Measurements from ENCODE around the gene AP3S2.

Gene AP3S2

DNA sequence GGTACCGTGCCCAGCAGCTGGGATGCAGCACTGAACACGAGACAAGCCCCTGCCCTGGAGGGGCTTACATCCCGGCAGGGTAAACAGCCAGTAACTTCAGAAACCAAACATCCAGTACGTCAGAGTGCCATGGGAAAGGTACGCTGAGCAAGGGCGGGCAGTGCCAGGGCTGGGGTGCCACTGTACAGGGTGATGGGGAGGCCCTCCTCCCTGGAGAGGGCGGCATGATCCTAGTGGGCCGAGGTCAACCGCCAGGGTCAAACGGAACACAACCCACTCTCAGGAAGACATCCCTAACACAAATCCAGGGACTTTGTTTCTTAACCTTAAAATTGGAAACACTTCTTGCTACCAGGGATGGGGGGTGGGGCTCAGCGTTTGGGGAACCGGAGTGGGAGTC is 63.2 kb downstream of the AP3S2 start:
- DNase-seq, result no peak

DNA sequence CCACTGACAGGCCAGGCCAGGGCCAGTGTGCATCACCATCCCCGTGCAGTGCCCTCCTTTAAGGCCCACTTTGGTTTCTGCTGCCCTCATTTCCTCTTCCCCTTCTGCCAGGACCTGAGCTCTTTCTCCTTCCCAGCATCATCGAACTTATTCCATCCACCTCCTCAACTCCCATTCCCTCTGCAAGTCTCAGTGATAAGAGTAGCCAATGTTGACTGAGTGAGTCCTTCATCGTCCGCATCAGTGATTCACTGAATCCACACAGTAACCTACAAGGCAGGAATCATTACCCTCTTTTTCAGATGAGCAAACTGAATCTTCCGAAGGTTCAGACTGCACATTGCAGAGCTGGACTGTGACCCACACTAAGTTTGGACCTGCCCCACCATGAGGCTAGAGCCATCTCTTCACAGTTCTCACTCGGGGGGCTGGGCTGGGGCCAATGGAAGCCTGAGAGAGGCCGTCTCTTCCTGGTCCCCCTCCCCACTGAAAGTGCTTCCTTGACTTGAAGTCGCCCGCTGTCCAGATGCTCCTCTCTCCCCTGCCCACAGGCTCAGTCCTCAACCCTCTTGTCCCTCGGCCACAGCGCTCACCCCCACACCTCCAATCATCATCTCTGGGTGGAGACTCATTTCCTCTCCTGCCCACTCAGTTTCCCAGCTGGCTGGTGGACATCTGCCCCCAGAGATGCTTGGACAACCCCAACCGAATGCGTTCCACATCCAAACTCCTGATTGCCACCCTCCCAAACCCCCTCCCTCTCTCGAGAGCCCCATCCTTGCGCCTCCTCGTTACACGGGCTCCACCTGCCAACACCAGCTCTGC is 64.0 kb downstream of the AP3S2 start:
- DNase-seq, result no peak

DNA sequence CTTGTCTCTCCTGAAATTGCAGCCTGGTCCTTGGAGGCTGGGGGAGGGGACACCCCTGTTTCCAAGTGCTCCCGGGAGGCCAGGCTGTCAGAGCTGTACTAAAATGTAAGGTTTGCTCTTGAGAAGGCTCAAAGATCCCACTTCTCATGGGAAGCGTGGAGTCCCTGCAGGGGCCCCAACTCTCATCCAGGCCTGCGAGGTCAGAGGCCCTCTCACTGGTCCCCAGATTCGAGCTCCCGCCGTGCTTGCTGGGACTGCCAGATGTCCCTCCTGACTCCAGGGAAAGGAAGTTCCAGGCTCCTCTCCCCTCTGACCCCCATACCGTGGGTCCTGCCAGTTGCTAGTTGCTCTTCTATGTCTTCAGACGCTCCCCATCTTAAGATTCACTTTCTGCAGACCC is 64.6 kb downstream of the AP3S2 start:
- no peak for DNase-seq

DNA sequence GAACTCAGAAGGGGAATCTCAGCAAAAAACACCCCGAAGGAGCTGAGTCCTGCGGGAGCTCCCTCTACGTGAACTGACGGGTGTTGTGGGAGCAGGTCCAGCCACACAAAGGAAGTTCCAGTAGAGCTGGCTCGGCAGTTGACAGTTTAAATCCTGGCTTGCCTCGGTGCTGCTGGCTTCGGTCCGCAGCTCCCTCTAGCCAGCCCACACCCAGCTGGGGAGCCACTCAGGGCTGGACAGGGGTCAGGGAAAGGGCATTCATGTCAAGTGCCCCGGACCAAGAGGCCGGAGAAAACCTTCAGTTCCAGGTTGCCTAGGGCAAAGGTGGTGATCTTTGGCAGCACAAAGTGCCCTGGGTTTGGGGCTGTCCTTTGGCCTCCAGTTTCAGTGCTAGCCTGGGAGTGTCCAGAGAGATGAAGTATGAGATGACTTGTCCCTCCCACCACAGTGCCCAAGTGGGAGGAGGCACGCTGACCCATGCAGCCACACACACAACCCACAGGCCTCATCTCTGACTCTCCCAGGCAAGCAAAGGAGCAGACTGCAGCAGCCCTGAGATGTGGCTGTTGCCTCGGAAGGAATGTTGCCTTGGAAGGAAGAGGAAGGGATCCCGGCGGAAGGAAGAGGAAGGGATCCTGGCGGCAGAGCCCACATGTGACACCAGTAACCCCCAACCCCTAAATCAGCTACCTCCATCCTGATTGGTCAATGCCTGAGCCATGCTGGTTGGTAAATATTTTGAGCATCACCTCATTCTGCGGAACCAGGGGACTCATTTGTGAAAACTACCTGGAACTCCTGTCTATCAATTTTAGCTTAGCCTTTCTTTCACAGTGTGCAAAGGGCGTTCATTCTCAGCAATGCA is 65.3 kb downstream of the AP3S2 start:
- no peak for DNase-seq

DNA sequence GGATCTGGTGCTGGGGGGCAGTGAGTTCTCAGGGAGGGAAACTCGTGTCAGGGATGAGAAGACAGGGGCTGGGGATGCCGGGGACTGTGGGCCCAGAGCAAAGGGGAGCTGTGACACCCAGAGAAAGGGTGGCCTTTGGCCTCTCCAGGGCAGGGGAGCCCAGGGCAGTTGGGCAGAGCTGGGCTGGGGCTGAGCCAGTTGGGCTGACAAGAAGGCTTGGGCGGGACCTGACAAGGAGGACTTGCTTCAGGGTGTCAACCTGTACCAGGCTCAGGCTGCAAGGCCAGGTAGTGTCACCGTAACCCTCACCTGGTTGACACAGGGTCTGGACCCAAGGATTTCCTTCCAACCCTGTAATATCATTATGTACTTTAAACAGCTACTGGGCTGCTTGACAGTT is 66.0 kb downstream of the AP3S2 start:
- no peak for DNase-seq

DNA sequence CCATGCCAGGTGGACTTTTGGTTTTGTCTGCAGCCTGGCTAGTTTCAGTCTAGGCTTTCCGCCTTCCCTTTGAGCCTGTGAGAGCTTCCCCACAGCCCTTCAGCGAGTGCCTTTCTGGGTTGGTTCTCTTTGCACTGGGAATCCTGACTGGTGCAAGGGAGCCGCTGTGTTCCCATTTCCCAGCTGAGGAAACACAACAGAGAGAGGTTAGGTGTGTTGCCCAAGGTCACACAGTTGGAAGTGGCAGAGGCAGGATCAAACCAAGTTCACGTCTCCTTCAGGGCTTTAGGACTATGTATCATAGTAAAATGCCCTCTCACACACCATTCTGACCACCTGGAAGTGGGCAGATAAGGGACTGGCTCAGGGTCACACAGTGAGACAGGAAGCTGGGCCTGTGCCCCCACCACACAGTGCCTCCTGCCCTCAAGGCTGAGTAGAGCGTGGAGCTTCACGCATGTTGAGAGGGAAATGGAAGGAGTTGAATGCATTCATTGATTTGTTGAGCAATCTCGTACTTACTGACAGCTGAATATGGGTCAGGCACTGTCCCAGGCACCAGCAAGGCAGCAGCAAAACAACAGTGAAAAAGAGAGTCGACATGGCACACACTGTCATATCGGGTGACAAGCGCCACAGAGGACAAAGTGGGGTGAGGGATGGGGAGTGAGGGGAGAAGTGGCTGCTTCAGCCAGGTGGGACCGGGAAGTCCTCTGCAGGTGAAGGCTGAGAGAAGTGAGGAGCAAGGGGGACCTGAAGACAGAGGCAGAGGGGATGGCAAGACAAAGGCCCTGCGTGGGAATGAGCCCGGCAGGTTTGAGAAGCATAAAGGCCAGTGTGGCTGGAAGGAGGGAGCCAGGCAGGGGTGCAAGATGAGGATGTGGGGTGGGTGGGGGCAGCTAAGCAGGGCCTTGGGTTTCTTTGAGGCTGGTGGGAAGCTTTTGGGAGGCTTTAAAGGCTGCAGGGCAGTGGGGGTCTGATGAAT is 66.8 kb downstream of the AP3S2 start:
- DNase-seq, result no peak

DNA sequence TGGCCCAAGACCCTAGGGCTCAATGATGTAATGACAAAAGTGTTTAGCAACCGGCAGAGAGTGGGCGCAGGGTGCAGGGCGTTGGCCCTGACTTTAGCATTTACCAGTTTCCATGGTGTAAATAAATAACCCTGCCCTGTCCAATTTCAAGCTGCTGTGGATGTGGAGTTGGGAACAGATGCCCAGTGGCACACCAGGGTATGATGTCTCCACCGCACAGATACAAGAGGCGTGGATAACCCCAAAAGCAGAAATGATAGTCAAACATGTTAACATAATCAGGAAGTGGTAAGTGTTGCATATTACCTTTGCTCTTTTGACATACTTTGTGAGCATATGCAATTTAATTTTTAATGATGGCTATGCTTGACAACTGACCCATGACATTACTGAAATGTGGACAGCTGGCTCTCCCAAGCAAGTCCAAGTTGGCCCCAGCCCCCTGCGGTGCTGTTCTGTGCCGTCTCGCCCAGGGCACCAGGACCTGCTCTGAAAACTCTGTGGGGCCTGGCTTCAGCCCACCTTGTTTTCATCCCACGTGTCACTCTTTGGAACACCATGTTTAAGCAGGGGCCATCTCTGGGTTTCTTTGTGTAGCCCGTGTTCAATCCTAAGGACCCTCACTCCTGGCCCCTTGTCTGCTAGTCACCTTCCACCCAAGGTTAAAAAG is 68.4 kb downstream of the AP3S2 start:
- DNase-seq, result peak; percentile 92 to 93

DNA sequence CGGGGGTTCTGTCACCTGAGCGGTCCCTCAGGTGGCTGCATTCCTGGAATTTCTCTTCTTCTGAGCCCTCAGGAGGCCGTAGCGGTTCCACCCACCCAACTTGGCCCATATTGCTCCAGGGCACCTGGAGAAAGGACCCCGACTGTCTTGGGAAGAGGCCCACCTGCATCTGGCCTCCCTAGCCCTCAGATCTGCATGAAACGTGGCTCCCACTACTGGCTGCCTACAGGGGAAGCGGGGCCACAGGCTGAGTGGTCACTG is 69.3 kb downstream of the AP3S2 start:
- DNase-seq, result no peak

DNA sequence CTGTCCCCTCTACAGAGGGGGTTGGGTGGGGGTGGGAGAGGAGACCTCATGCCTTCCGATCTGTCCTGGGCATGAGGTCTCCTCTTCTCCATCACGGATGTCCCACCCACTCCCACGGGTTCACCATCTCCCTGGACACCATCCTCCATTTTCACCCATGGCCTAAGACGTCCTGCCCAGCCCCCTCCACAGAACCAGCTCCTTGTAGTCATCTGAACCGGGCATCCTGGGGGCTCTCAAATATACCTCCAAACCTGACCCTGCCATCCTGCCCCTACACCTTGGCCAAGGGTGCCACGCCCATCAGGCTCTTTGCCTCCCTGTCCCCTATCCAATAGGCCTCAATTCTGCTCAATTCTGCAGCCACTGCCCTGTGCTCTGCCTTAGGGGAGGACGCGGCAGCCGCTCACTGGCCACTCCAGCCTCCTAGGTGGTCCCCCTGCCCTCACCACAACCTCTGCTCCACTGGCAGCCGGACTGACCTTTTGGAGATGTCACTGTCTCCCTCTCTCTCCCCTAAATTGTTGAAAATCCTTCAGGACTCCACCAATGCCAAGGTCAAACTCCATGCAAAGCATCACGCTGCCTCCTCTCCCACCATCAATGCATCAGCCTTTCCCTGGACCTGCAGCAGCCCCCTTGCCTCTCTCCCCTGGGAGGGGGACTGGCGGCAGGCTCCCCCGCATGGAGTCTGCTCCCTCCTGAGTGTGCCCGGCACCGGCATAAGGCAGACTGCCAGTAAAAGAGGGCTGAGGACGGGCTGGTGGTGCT is 69.8 kb downstream of the AP3S2 start:
- DNase-seq, result no peak

DNA sequence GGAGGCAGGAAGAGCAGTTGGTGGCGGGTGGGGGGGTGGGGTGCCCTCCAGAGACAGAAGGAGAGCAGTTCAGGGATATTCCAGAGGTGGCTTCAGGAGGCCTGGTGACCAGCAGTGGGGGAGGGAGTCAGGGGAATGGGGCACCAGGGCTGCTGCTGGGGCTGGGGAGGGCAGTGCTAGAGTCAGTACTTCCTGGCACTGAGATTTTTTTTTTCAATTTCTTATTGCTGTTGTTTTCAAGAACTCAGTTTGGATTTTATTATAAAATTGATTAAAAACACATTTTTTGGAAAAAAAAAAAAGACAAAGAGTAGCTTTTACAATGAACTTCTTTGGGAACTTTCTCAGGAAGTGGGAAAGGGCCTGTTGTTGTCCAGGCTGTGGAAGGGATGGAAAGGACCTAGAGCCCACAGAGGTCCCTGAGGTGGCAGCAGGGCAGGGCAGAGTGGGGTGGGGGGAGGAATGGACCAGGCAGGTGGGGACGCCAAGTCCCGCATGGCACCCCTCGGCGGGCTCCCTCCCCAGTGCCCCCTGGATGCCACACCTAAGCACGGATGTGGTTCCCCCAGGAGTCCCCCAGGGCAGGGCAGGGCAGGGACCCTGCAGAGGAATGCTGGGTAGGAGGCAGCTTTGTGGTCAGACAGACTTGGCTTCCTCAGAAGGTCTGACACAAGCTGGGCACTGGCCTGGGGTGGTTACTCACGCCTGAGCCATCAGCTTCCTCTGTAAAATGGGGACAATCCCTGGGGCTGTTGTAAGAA is 70.7 kb downstream of the AP3S2 start:
- DNase-seq, result no peak

DNA sequence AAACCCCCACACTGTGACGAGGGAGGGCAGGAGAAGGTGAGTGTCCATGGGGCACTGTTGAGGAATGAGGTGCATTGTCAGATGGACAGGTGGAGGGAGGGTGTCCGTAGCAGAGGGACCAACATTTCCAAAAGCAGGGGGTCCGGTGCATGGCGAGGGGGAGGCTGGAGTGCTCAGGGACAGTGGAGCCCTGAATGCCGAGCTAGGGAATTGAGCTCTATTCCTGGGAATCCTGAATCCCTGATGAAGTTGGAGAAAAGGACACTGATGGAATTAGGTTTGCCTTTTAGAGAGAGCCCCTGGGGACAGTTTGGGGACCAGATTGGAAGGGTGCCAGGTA is 71.2 kb downstream of the AP3S2 start:
- DNase-seq, result no peak

DNA sequence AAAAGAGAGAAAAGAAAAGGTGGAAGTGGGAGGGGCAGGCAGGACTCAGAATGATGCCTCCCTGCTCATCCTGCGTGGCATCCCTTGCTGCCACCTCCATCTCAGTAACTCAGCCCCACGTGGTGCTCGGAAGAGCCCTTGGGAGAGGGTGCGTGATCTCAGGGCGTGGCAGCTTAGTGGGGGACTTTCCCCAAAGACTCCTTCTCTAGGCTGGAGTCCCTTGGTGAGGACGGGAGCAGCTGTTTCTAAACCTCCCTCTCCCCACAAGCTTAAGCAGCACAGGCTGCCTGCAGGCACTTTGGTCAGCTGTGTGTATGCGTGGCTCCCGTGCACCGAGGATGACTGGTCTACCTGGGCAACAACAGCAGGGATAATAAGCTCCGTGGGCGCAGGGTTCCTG is 71.8 kb downstream of the AP3S2 start:
- no peak for DNase-seq

DNA sequence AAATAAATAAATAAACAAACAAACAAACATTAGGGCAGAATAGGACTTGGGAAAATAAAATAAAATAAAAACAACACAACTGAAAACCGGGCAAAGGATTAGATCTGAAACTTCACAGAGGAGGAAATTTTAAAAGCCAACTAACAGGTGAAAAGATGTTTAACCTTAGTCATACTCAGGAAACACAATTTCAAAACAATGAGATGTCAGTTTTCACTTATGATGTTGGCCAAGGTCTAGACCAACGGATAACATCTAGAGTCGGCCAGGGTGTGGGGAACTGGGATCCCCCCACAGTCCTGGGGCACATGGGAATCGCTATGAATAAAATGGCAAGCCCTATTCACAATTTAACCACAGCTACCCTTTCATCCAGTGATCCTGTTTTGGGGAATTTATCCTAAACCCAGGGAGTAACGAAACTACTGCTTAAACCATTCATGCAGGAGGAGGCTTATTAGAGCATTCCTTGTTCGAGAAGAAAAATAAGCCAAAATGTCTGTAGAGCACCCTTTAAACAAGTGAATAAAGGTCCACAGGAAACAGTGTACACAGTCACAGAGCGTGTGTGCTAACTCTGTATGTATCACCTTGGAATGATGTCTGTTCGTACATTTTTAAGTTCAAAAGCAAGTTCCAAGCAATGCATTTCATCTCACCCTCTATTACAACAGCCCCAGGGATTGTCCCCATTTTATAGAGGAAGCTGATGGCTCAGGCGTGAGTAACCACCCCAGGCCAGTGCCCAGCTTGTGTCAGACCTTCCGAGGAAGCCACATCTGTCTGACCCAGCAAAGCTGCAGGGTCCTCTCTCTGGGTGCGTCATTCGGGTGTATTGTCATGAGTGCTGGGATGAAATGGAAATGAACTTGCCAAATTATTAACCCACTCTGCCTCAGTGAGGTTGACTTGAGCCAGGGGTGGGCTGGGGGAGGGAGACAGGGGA is 72.9 kb downstream of the AP3S2 start:
- DNase-seq, result no peak

DNA sequence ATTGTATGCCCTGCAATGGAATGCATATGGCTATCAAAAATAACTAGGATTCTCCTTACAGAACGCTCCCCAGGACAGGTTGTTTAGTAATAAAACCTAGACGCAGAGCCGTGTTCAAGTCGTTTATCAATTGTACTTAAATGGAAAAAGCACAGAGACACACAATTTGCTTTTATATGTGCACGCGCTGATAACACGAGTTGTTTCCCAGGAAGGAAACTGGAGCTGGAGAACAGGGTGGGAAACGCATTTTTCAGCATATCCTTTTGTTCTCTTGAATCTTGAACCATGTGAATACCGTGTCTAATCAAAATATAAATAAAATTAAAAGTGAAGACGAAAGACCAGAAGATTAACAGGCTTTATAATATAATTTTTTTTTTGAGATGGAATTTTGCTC is 75.5 kb downstream of the AP3S2 start:
- DNase-seq, result no peak

DNA sequence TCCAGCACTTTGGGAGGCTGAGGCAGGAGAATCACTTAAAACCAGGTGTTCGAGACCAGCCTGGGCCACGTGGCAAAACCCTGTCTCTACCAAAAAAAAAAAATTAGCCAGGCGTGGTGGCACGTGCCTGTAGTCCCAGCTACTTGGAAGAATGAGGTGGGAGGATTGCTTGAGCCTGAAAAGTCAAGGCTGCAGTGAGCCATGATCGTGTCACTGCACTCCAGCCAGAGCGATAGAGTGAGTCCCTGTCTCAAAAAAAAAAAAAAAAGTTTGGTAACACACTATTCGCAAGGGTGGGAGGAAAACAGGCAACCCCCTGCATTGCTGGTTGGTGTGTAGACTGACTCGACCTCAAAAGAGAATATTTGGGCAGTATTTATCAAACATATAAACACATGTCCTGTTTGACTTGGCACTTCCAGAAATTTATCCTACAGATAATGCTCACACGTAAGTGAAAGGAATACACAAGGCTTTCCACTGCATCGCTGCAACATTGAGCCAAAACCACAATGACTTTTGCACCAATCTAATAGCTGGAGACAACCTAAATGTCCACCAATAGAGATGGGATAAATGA is 76.0 kb downstream of the AP3S2 start:
- no peak for DNase-seq

DNA sequence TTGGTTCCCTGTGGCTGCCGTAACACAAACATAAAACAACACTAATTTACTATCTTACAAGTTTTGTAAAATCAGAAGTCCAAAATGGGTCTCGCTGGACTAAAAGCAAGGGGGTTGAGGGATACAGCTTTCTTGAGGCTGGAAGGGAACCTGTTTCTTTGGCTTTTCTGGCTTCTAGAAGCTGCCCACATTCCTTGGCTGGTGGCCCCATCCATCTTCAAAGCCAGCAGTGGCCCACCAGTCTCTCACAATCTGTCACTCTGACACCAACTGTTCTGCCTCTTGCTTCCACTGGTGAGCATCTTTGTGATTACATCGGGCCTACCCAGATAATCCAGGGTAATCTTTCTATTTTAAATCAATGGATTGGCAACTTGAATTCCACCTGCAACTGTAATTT is 78.0 kb downstream of the AP3S2 start:
- DNase-seq, result no peak

DNA sequence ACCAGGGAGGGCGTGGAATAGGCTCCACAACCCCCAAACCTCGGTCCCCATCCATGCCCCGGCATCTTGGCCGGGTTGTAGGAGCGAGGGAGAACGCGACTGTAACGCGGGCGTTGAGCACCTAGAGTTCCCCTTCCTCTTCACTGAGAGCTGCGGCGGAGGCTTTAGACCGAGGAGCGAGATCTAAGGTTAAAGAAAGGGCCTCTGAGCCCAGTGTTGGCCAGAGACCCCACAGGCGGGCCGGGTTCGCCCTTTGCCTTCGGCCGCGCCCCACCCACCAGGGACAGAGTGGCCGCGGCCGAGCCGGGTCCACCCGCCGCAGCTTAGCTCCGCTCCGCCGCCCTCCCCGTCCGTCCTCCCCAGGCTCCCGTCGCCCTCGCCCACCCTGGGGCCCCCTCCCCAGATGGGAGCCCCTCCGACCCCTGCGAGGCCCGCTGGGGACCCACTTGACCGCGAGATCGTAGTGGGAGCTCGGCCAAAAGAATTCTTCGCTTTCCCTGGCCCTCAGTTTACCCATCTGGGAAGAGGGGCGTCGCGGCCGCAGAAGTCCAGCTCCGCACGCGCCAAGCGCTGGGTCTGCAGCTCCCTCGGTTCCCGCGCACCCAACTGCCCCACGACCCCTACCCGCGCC is 79.6 kb downstream of the AP3S2 start:
- no peak for DNase-seq

DNA sequence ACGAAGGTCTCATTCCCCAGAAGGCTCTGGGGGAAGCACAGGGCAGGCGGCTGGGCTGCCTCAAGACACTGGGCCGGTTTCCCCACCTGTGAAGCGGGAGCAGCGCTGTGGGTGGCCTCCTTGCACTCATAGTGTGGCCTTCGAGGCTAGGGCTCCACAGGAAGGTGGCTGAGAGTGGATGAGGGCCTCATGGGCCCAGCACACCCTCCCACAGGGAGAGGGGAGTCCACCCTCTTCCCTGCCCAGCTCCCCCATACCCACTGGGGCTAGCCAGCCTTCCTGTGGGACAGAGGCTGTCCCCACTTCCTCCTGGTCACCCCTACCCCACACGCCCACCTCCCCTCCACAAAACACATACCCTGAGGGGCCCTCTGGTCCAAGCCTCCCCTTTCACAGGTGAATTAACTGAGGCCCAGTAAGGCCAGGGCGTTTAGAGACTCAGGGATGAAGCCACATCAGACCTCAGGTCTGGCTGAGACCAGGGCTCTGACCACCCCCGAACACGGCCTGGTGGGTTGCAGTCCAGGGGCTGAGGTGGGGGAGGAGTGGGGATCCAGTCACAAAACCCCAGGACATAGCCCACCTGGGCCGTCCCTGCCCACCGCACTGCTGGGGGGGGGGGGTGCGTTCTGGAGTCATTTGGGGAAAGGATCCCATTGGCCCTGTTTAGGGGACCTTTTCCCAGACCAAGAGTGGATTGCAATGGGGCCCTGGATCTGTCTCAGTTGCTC is 80.2 kb downstream of the AP3S2 start:
- DNase-seq, result no peak
